Measurements from ENCODE around the gene KDF1.

The KDF1 gene, protein sequence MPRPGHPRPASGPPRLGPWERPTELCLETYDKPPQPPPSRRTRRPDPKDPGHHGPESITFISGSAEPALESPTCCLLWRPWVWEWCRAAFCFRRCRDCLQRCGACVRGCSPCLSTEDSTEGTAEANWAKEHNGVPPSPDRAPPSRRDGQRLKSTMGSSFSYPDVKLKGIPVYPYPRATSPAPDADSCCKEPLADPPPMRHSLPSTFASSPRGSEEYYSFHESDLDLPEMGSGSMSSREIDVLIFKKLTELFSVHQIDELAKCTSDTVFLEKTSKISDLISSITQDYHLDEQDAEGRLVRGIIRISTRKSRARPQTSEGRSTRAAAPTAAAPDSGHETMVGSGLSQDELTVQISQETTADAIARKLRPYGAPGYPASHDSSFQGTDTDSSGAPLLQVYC
- 0.52 to 2.8 (median 1.9) reads per million in 3 donors for total RNA-seq

DNA sequence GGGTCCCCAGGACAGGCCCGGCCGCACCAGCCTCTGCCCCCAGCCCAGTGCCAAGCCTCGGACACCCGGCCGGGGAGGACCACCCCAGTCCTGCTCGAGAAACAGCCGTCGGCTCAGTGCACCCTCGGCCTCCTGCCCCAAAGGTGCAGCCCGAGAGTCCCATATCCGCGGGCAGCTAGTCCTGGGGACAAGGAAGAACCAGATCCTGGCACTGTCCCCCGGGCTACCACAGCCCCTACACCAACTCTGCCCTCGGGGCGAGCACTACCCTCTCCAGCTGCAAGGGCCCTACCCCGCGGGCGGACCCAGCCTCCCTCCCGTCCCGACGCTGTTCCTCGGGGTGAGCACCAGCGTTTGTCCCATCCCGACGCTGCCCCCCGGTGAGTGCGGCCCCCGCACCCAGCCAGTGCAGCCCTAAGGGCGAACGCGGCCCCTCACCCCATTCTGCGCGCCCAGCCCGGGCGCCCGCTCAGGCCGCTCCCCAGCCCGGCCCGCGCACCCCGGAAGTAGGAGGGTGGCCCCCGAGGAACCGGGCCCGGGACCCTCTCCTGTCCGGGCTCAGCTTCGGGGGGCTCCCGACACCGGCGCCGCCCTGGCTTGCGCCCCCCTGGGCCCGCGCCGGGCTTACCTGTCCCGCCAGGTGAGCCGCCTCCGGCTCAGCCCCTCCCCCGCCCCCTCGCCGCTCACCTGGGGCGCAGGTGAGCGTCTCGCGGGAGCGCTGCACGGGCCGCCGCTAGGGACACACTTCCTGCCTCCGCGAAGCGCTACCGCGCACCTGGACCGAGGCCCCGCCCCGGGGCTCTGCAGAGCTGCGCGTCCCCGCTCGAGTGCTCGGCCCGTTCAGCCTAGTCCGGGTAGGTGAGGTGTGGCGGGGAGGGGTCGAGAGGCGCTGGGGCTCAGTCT is at the start of gene KDF1:
TSS of gene KDF1 (minus strand) at position 747 of the 903 bp plus-strand sequence. CDS start 8,088 bp downstream, outside the sequence.
- DNase-seq = peak; percentile 21 to 39 (median 36)
- Histone ChIP-seq H3K4me1 (ENCODE audit: control insufficient read depth, insufficient read depth, low read length, poor library complexity, severe bottlenecking) (peaks cover 14% of the 10 kb centered on the region), H3K27ac (ENCODE audit: insufficient read depth, low read length, poor library complexity, severe bottlenecking) (no peak within 1 kb of the TSS), H3K9me3 (ENCODE audit: control insufficient read depth, low read length) (no peaks in the 10 kb centered on the region), H3K36me3 (ENCODE audit: control insufficient read depth, insufficient read depth, low read length) (no peaks in the 10 kb centered on the region), H3K4me3 (ENCODE audit: insufficient read depth, low read depth, low read length, poor library complexity, severe bottlenecking) (peak within 1 kb of the TSS; percentile 73), H3K27me3 (replicated peaks; ENCODE audit: control insufficient read depth, insufficient read depth, low read length, poor library complexity, severe bottlenecking) (no peaks in the 10 kb centered on the region)

DNA sequence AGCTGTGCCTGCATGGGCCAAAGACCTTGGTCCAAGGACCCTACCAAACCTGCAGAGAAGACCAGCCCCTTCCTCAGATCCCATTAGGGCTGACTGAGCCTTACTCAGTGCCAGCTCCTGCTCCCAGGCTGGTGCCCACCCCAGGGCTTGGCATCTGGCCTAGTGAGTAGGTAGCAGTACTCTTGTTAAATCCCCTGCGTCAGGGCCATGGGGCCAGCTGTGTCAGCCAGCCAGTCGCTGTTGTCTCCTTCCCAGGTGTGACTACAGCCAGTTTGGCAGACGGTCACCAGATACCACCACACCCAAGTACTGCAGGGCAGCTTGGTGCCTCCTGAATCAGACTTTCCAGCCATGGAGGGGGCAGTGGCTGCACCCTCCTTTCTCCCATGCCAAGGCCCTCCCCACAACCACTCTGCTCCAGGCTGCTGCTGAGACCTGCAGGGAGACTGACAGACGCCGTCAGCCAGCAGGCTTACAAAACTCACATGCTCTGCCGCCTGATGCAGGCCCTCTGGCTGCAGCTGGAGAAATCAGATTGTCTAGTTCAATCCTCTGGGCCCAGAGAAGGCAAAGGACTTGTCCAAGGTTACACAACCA is 49.4 kb upstream of the KDF1 start:
- H3K4me3 ChIP-seq (ENCODE audit: insufficient read depth, low read depth, low read length, poor library complexity, severe bottlenecking) = no peak overlapping the region
- H3K36me3 ChIP-seq (ENCODE audit: control insufficient read depth, insufficient read depth, low read length) = no peaks in the 10 kb centered on the region
- no peak for DNase-seq

DNA sequence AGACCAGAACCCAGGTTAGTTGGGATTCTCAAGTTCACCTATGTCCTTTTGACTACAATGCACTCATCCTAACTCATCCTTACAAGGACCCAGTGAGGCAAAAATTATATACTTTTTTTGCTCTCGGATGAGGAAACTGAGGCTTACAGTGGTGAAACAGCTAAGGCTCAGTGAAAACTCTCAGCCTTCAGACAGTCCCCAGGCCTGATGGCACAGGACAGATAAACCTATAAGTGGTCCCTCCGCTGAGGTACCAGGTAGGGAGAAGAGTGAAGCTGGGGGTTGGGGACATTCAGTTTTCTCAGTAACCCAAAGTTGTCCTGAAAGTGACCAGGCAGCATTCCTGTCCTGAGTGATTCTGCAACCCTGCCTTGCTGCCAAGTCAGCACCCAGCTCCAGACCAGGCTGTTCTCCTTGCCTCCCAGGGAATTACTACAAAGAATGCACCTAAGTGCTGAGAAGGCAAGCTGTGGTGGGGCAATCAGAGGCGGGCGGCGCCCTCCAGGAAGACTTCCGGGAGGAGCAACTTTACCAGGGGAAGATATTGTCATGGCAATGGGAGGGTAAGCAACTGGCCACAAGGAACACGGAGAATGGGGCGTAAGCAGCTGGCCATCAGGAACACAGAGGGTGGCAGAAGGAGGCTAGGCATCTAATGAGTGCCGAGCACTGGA is 47.8 kb upstream of the KDF1 start:
- peaks cover 13% of the 10 kb centered on the region for H3K27me3 ChIP-seq (replicated peaks; ENCODE audit: control insufficient read depth, insufficient read depth, low read length, poor library complexity, severe bottlenecking)
- H3K4me3 ChIP-seq (ENCODE audit: insufficient read depth, low read depth, low read length, poor library complexity, severe bottlenecking) = no peak overlapping the region
- H3K27ac ChIP-seq (ENCODE audit: insufficient read depth, low read length, poor library complexity, severe bottlenecking) = no peak overlapping the region
- no peaks in the 10 kb centered on the region for H3K36me3 ChIP-seq (ENCODE audit: control insufficient read depth, insufficient read depth, low read length)
- no peak for DNase-seq
- no peaks in the 10 kb centered on the region for H3K9me3 ChIP-seq (ENCODE audit: control insufficient read depth, low read length)
- H3K4me1 ChIP-seq (ENCODE audit: control insufficient read depth, insufficient read depth, low read length, poor library complexity, severe bottlenecking) = peaks cover 5% of the 10 kb centered on the region

More for the DNA sequence above, 49.4 kb upstream of the KDF1 start:
- Histone ChIP-seq H3K9me3 (ENCODE audit: control insufficient read depth, low read length) (no peaks in the 10 kb centered on the region), H3K4me1 (ENCODE audit: control insufficient read depth, insufficient read depth, low read length, poor library complexity, severe bottlenecking) (peaks cover 6% of the 10 kb centered on the region), H3K27ac (ENCODE audit: insufficient read depth, low read length, poor library complexity, severe bottlenecking) (no peak overlapping the region), H3K27me3 (replicated peaks; ENCODE audit: control insufficient read depth, insufficient read depth, low read length, poor library complexity, severe bottlenecking) (peaks cover 16% of the 10 kb centered on the region)

DNA sequence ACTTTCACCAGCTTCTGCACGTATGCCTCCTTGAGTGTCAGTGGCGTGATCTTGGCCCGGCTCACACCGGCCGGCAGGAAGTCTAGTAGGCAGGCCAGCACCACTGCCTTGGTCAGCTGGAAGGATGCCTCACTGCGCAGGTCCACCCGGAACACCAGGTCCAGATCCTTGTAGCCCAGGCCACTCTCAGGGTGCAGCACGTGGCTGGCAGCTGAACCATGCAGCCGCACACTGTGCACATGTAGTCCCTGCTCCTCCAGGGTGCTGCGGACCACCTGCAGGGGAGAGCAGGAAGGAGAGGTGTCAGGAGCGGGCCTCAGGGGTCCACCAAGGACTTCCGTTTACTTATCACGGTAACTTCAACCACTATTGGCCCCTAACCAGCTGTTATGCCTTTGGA is 46.4 kb upstream of the KDF1 start:
- Histone ChIP-seq H3K4me1 (ENCODE audit: control insufficient read depth, insufficient read depth, low read length, poor library complexity, severe bottlenecking) (no peaks in the 10 kb centered on the region), H3K36me3 (ENCODE audit: control insufficient read depth, insufficient read depth, low read length) (no peaks in the 10 kb centered on the region), H3K9me3 (ENCODE audit: control insufficient read depth, low read length) (no peaks in the 10 kb centered on the region), H3K4me3 (ENCODE audit: insufficient read depth, low read depth, low read length, poor library complexity, severe bottlenecking) (no peak overlapping the region), H3K27ac (ENCODE audit: insufficient read depth, low read length, poor library complexity, severe bottlenecking) (no peak overlapping the region), H3K27me3 (replicated peaks; ENCODE audit: control insufficient read depth, insufficient read depth, low read length, poor library complexity, severe bottlenecking) (no peaks in the 10 kb centered on the region)
- DNase-seq = no peak

DNA sequence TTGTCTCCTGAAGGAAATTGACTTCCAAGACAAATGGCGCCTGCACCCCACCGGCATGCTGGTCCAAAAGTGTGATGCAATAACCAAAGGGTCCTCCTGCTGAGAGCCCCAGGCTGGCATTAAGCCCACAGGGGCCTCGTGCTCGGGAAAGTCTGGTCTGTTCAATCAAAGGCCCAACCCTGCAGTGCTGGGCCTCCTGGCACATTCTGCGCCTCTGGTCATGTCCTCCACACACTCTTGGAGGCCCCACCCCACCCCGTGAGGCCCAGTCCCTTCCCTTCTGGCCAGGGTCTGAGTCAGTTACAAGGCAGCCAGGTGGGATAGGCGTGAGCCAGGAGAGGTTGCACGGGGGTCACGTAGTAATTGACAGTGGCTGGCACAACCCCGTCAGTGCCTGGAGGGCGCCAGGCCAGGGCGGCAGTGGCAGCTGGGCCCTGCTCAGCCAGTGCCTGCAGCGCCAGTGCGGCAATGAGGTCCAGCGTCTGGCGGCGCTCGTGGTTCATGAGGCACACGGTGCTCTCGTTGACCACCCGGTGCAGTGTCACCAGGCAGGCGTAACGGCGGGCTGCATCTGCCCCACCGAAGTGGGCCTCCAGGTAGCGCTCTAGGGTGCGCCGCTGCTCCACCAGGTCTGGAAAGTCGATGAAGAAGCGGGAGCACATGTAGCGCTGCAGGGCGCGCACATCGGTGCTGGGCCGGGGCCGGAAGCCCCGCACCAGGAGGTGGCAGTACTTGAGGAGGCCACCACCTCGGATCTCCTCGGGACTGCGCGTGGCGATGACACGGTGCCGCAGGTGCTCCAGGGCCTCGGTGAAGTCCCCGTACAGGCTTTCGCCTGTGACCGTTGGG is 45.6 kb upstream of the KDF1 start:
- H3K4me3 ChIP-seq (ENCODE audit: insufficient read depth, low read depth, low read length, poor library complexity, severe bottlenecking) = no peak overlapping the region
- H3K36me3 ChIP-seq (ENCODE audit: control insufficient read depth, insufficient read depth, low read length) = no peaks in the 10 kb centered on the region
- no peaks in the 10 kb centered on the region for H3K27me3 ChIP-seq (replicated peaks; ENCODE audit: control insufficient read depth, insufficient read depth, low read length, poor library complexity, severe bottlenecking)
- no peak for DNase-seq
- no peaks in the 10 kb centered on the region for H3K9me3 ChIP-seq (ENCODE audit: control insufficient read depth, low read length)
- H3K4me1 ChIP-seq (ENCODE audit: control insufficient read depth, insufficient read depth, low read length, poor library complexity, severe bottlenecking) = no peaks in the 10 kb centered on the region
- no peak overlapping the region for H3K27ac ChIP-seq (ENCODE audit: insufficient read depth, low read length, poor library complexity, severe bottlenecking)

DNA sequence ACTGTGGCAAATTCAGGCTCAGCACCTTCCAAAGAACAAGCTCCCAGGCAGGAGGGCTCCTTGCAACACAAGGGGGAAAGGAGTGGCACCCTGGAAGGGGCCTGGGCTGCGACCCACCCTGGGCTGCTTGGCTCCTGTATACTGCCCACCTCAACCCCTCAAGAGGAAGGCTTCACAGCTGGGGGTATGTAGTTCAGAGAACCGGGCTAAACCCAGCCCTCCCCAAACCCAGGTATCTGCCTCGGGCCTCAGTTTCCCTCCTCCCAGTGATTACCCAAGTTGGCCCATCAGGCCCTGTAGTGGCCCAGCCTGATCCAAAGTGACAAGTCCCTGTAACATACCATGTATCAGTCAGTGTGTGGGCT is 44.9 kb upstream of the KDF1 start:
- no peak overlapping the region for H3K27ac ChIP-seq (ENCODE audit: insufficient read depth, low read length, poor library complexity, severe bottlenecking)

DNA sequence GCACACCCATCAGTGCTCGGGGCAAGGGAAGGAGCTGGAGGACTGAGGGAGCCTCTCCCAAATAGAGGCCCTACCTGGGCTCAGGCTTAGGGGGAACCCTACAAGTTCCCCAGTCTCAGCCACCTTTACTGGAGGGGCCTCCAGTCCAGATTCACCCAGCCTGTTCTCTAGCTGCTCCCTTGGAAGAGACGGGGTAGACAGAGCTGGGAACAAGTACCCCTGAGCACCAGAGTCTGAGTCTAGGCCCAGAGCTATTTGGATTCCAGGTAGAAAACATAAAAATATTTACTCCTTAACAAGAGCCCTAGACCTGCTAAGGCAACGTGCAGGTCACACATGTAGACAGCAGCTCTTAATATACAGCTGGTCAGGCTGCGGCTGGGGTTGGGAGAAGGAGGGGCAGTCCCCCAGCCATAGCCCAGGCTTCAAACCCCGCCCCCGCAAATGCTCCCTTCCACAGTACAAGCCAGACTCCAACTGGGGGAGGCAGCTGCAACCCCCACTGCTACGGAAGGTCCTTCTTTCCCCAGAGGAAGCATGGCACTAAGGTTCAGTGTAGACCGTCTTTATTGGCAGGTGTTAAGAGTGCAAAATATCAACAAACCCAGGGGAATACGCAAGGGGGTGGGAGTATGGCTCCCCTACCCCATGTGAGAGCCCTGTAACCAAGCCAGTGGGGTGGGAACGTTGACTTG is 44.4 kb upstream of the KDF1 start:
- H3K27ac ChIP-seq (ENCODE audit: insufficient read depth, low read length, poor library complexity, severe bottlenecking) = no peak overlapping the region
- H3K9me3 ChIP-seq (ENCODE audit: control insufficient read depth, low read length) = no peaks in the 10 kb centered on the region
- no peak for DNase-seq

More for the DNA sequence above, 44.9 kb upstream of the KDF1 start:
- Histone ChIP-seq H3K27me3 (replicated peaks; ENCODE audit: control insufficient read depth, insufficient read depth, low read length, poor library complexity, severe bottlenecking) (no peaks in the 10 kb centered on the region), H3K9me3 (ENCODE audit: control insufficient read depth, low read length) (no peaks in the 10 kb centered on the region), H3K4me3 (ENCODE audit: insufficient read depth, low read depth, low read length, poor library complexity, severe bottlenecking) (no peak overlapping the region), H3K4me1 (ENCODE audit: control insufficient read depth, insufficient read depth, low read length, poor library complexity, severe bottlenecking) (no peaks in the 10 kb centered on the region), H3K36me3 (ENCODE audit: control insufficient read depth, insufficient read depth, low read length) (no peaks in the 10 kb centered on the region)
- no peak for DNase-seq

DNA sequence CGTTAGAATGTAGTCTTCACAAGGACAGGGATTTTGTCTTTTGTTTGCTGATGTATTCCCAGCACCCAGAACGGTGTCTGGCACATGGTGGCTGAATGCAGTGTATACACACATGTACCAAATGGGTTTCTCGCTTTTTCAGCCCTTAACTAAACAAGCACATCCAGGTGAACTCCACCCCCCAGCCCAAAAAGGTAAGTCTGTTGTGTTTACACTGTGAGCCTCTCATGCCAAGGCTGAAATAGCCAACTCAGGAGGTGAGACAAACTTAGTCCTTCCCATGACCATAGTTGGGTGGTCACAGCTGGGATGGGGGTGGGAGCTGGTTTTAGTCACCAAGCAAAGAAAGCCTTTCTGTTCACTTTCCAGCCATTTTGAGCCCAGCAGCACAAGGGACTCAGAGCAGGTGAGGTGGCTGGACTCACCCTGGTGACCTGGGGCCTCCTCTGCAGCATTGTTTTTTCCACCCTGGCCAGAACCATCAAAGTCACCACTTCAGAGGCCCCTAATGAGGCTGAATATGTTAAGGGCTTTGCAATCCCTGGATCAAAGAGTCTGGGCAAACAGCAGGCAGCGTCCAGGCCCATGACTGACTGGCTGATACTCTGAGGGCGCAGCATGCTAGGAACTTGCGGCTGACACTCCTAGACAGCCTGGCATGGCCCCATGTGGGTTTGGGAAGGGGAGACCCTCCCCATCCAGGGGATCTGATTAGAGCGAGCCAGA is 43.6 kb upstream of the KDF1 start:
- no peak overlapping the region for H3K4me3 ChIP-seq (ENCODE audit: insufficient read depth, low read depth, low read length, poor library complexity, severe bottlenecking)
- no peaks in the 10 kb centered on the region for H3K36me3 ChIP-seq (ENCODE audit: control insufficient read depth, insufficient read depth, low read length)
- no peak overlapping the region for H3K27ac ChIP-seq (ENCODE audit: insufficient read depth, low read length, poor library complexity, severe bottlenecking)
- H3K4me1 ChIP-seq (ENCODE audit: control insufficient read depth, insufficient read depth, low read length, poor library complexity, severe bottlenecking) = no peaks in the 10 kb centered on the region
- H3K27me3 ChIP-seq (replicated peaks; ENCODE audit: control insufficient read depth, insufficient read depth, low read length, poor library complexity, severe bottlenecking) = no peaks in the 10 kb centered on the region
- DNase-seq = no peak
- no peaks in the 10 kb centered on the region for H3K9me3 ChIP-seq (ENCODE audit: control insufficient read depth, low read length)

More for the DNA sequence above, 44.4 kb upstream of the KDF1 start:
- Histone ChIP-seq H3K4me1 (ENCODE audit: control insufficient read depth, insufficient read depth, low read length, poor library complexity, severe bottlenecking) (no peaks in the 10 kb centered on the region), H3K27me3 (replicated peaks; ENCODE audit: control insufficient read depth, insufficient read depth, low read length, poor library complexity, severe bottlenecking) (no peaks in the 10 kb centered on the region), H3K36me3 (ENCODE audit: control insufficient read depth, insufficient read depth, low read length) (no peaks in the 10 kb centered on the region), H3K4me3 (ENCODE audit: insufficient read depth, low read depth, low read length, poor library complexity, severe bottlenecking) (no peak overlapping the region)

Data from effector memory CD4-positive, alpha-beta T cell (primary cell).